HG02885 (cell line): ENCODE data around the gene APOM.

Source experiments
- ATAC-seq: cut with Tn5 transposase; IDR thresholded peaks from one replicate; pipeline ENCODE4 v1.9.1; 2021; ENCODE audit warnings: mild to moderate bottlenecking; ENCODE audit not compliant: unreplicated experiment, poor library complexity

The APOM gene

GRCh38 chr6:31676322-31676903 is 20.7 kb downstream of the APOM start:
- no peak for ATAC-seq

DNA sequence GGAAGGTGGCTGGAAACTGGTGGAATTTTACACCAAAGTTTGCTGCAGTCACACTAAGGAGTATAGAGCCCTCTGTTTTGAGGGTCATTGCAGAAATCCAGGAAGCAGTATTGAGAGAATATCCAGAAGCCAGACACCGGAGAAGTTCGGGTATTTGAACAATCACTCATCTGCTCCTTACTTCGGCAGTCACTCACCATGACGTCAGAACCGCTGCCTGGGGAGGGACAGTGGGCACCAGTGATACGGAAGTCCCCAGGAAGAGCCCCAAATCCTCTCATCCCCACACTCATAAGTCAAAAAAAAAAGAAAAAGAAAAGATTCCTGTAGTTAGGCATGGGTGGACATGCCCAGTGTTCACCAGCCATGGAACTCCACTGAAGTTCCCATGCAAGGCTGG is 21.2 kb downstream of the APOM start:
- ATAC-seq: no peak

DNA sequence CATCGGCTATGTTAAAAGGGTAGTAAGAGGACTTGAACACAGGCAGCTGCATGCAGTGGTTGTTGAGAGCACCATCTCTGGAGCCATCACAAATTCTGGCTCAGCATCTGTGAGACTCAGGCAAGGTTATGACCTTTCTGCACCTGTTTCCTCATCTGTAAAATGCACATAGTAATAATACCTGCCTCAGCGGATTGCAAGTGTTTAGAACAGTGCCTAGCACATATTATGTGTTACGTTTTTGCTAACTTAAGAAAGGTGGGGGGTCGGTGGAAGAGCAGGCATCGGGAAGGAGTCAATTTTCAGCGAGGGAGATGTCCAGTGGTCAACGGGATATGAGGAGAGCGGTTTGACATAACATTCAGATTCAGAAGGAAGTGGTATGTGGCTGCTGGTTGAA is 22.3 kb downstream of the APOM start:
- no peak for ATAC-seq

- ATAC-seq: peak; percentile 51
Measured at GRCh38 chr6:31680226-31681134, 24.8 kb downstream of the APOM start, which contains the start of gene LY6G5C. LY6G5C (minus strand) TSS chr6:31681067; CDS start chr6:31680373, 694 bp downstream.

GRCh38 chr6:31681135-31681671 is 25.5 kb downstream of the APOM start:
- ATAC-seq: no peak

DNA sequence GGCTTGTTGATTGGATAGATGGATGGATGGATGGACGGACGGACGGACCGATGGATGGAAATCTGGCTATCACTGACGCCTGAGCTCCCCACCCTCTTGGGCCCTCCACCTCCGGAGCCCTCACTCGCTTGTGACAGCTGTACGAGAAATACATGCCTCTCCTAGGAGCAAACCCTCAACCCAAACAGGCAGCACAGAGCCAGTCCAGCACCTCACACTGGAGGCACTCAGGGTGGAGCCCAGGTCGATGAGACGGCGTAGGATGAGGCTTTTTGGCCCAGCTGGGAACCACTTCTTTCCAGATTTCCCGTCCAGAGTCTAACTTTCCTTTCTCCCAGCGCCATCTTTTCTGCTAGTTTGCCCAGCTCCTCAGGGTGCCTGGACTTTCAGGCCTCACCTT is 27.9 kb downstream of the APOM start:
- no peak for ATAC-seq

DNA sequence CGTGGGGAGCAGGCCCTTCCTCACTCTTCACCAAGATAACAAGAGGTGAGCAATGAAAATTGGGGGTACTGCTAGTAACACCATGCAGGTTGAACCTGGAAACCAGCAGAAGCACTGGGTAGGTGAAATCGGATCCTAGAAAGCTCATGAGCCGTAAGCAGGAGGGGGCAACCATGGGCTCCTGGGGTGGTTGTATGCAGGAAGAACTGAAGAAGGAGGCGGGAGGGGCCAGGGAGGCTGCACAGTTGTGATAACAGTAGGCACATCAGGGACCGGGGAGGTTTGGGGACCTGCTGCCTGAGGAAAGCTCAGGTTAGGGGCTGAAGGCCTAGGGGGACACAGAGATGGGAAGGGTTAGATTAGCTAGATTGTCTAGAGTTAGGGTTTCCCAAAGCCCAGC is 30.8 kb downstream of the APOM start:
- ATAC-seq: no peak

DNA sequence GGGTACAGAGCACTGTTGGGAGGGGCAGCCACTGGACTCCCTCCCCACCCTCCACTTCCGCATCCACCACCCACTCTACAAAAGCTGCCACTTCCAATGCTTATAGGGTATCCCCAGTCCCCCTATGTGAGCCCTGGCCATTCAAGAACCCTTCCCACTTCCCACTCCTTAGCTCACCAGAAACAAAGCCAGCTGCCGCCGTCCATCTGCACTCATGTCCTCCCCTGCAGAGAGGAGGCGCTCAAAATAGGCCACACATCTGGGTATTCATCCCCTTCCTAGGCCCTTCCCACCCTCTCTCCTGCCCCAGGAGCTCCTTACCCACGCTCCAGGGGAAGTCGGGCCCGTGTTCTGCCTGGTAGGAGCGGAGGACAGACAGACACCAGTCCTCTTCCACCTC is 31.6 kb downstream of the APOM start:
- ATAC-seq: no peak

GRCh38 chr6:31687860-31688693 is 32.4 kb downstream of the APOM start:
- no peak for ATAC-seq

DNA sequence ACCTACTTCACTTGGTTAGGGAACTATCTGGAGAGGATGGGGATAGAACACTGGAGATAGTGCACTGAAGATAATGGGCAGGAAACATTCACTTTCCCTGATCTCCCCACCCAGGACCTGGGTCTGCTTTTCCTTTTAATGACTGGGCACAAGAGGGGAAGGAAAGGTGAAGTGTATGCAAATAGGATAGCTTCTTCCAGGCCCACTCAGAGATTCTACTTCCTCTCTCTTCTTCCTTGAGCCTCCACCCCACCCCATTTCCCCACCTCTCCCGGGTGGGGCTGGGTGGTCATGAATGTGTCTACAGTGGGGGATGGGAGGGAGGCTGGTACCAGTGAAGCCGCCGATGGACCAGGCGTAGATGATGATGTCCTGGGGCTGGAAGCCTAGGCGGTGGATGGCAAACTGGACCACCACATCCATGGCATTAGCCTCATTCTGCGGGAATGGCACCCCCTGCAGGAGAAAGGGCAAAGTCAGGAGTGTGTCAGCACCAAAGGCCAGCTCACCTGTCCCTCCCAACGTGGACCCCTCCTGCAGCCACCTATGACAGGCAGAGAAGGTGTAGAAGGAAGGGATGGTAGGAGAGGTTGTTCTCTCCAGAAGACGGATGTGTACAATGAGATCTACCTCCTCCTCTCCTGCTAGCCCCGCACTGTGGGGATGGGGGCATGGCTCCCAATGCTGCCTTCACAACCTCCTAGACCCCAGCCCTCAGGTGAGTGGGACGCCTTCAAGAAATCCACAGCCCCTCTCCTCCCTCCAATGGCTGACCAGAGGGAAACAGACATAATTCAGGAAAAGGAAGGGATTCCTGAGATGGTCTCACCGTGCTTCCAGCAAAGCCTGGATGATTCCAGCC is 33.8 kb downstream of the APOM start:
- ATAC-seq: no peak

DNA sequence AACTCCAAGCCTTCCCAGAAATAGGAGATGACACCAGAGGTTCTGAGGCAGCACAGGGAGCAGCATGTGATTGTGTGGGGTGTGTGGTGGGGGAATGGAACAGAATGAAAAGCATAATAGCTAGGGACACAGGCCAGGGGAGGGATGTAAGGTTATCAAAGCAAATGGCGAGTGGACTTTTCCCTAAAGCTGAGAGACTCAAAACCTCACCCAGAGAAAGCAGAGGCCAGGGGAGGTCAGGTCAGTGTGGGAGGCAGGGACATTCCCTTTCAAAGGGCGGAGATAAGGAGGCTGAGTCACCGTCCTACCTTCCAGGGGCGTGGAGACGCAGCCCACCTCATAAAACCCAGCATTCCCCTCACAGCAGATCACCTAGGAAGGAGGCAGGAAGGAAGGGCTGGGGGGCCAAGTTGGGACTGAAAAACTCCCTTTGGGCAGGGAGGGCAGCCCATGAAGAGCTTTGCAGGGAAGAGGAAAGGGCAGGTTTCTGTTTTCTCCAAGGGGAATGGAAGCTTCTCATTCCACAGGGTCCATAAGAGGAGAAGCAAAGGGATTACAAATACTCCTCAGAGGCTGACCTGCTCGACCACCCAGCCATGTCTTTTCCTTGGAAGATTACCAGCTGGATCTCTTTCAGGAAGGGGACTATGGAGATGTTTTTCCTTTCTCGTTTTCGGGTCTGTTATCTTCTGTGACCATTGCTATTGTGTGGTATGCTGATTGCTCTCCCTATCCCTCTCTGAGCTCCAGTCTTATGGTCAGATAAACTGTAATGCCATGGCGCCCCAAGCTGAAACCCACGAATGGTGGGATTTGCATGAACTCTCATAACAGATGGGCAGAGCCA is 34.8 kb downstream of the APOM start:
- no peak for ATAC-seq

DNA sequence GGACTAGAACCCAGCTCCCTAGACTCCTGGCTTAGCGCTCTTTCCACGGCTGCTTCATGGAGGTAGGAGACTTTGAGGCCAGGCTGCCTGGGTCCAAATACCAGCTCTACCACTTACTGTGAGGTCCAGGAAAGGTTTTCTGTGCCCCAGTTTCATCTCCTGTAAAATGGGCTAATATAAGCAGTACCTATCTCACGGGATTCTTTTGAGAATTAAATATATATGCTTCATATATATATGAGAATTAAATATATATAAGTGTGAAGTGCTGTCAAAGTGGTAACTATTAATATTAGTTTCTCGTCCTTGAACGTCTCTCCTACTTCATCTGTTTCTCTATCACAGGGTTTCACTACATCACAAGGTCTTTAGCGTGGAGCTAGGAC is 35.4 kb downstream of the APOM start:
- ATAC-seq: no peak

DNA sequence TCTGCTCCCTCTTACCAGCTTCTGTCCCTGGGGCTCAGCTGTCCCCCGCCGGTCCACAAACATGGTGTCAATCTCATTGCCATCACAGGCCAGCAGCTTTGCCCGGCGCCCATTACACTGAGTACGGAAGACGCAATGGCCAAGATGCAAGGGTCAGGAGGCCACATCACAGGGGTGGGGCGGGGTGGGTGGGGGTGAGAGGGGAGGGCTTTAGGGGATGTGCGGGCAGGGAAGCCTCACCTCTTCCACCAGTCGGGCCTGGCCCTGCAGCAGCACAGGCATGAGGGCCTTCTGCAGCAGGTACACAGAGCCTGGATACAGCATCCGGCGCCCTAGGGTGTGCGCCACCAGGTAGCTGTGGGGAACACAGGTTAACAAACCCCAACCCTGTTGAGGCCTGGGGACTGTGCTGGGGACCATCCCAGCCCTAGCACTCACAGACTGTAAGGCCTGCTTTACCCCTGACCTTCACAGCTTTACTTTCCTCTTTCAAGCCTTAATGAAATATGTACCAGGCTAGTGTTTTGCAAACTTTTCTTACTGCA is 35.9 kb downstream of the APOM start:
- ATAC-seq: no peak

- no peak for ATAC-seq
Measured at GRCh38 chr6:31692353-31692752, 36.7 kb downstream of the APOM start.

DNA sequence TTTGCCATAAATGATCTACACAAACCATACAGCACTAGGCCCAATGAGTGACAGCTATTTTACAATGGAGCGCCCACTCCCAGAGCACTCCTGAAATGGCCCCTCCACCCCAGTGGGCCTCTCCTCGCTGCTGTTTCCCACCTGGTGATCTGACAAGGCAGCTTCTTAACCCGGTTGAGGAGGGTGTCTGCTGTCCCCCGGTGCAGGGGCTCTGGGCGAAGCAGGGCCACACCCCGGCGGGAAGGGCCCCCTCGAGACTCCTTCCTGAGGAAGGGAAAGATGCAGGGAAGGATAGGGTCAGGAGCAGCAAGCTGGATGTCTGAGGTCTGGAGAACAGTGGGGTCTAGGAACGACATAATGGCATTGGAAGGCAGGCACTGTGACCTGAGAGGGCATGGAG is 37.2 kb downstream of the APOM start:
- no peak for ATAC-seq

GRCh38 chr6:31693535-31693934 is 37.8 kb downstream of the APOM start:
- ATAC-seq: no peak

DNA sequence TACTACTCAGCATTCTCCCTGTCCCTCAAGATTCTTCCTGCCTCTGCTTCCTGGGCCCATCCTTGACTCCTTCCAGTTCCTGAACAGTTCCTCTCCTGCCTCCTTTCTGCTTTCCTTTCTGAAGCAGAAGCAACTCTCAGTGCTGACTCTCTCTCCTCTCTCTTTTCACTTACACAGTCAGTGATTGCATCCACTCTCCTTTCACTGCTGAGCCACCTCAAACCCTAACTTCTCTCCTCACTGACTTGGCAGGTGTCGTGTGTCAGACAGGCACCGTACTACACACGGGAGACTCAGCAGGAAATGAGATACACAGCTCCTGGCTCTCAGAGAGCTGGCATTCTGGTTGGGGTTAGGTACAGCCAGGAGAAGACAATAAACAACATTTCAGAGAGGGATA is 41.9 kb downstream of the APOM start:
- no peak for ATAC-seq

GRCh38 chr6:31700740-31701401 is 45.2 kb downstream of the APOM start:
- ATAC-seq: no peak
